ENCODE data around the gene RAET1G. TPM values are rescaled to one million over a fixed set of nuclear protein-coding genes. Genes with fewer than 3 reads are reported as not detected.

The RAET1G gene
- total and polyA plus RNA-seq, 2 donors (not counting 3 experiments of a cell fraction or from before 2014, with no cell fraction given), result 1.6 to 2.1 TPM

DNA sequence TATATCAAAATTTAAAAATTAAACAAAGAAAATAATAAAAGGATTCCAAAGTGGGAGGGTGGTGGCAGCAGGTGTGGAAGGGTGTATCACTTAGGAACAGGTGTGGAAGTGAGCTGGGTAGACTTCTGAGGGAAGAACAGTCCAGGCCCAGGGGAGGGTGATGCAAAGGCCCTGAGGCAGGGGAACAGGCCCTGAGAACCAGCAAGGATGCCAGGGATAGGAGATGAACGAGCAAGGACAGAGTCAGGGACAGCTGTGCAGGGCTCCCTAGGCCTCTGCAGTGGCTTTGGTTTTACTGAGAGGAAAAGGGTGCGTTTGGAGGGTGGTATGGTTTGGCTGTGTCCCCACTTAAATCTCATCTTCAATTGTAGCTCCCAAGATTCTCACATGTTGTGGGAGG, 15.6 kb downstream of the RAET1G start:
- H3K4me2 ChIP-seq (ENCODE audit: insufficient read depth, low read length), result no peak overlapping the region
- no peaks in the 10 kb centered on the region for H3K79me2 ChIP-seq (ENCODE audit: control insufficient read depth, insufficient read depth, low read length)
- no peak overlapping the region for H3K4me3 ChIP-seq (replicated peaks in 1 of 3; ENCODE audit: insufficient read depth in 1 of 3, low read depth in 1 of 3, low read length in 3 of 3)
- intact Hi-C loops (cut with micrococcal nuclease) (no loop called here), dilution Hi-C loops (cut with MboI; ENCODE audit: extremely low pct_ligation_motif_present, low sequenced_read_pairs) (no loop called here)
- no peak for FAIRE-seq
- no peaks in the 10 kb centered on the region for H3K9me3 ChIP-seq (replicated peaks; ENCODE audit: control insufficient read depth, insufficient read depth, low read length)
- H3K27ac ChIP-seq (ENCODE audit: insufficient read depth, low read depth, low read length), result no peak overlapping the region
- H4K20me1 ChIP-seq (replicated peaks; ENCODE audit: control insufficient read depth, extremely low read depth, insufficient read depth, low read length), result no peaks in the 10 kb centered on the region
- H2AFZ ChIP-seq (ENCODE audit: low read depth, low read length), result no peak overlapping the region
- no peak overlapping the region for H3K9ac ChIP-seq (replicated peaks; ENCODE audit: extremely low read depth, insufficient read depth, low read length)
- peaks cover 3 to 13% of the 10 kb centered on the region in 2 experiments for H3K27me3 ChIP-seq (ENCODE audit: control insufficient read depth in 2 of 2, insufficient read depth in 2 of 2, low read length in 2 of 2)
- H3K4me1 ChIP-seq (ENCODE audit: control insufficient read depth, extremely low read depth, insufficient read depth, low read length), result no peaks in the 10 kb centered on the region
- no peaks in the 10 kb centered on the region for H3K36me3 ChIP-seq (ENCODE audit: control insufficient read depth in 2 of 2, extremely low read depth in 1 of 2, insufficient read depth in 2 of 2, low read length in 2 of 2)
- POLR2A ChIA-PET, result no interaction called here
- TF ChIP-seq, protein P1, sequence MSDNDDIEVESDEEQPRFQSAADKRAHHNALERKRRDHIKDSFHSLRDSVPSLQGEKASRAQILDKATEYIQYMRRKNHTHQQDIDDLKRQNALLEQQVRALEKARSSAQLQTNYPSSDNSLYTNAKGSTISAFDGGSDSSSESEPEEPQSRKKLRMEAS (IDR thresholded peaks at IDR 0.05; ENCODE audit: insufficient read depth, insufficient read length), result no peak
- TF ChIP-seq MYC (IDR thresholded peaks at IDR 0.05; ENCODE audit: low read depth, low read length) (no peak), JUN (IDR thresholded peaks at IDR 0.05; ENCODE audit: borderline replicate concordance, insufficient read depth, insufficient read length, low read depth) (no peak), EZH2 (IDR thresholded peaks at IDR 0.05; ENCODE audit: borderline replicate concordance, low read depth, low read length, severe bottlenecking) (no peak), POLR2AphosphoS5 (IDR thresholded peaks at IDR 0.05; ENCODE audit: insufficient read depth, low read depth, low read length) (no peak), POLR2A (IDR thresholded peaks at IDR 0.05; ENCODE audit: low read depth, low read length) (no peak), GATA2 (IDR thresholded peaks at IDR 0.05; ENCODE audit: insufficient read depth, insufficient read length, low read depth, low read length) (no peak), FOS (IDR thresholded peaks at IDR 0.05; ENCODE audit: borderline replicate concordance, insufficient read depth, low read length) (no peak)
- TF ChIP-seq, protein P2, sequence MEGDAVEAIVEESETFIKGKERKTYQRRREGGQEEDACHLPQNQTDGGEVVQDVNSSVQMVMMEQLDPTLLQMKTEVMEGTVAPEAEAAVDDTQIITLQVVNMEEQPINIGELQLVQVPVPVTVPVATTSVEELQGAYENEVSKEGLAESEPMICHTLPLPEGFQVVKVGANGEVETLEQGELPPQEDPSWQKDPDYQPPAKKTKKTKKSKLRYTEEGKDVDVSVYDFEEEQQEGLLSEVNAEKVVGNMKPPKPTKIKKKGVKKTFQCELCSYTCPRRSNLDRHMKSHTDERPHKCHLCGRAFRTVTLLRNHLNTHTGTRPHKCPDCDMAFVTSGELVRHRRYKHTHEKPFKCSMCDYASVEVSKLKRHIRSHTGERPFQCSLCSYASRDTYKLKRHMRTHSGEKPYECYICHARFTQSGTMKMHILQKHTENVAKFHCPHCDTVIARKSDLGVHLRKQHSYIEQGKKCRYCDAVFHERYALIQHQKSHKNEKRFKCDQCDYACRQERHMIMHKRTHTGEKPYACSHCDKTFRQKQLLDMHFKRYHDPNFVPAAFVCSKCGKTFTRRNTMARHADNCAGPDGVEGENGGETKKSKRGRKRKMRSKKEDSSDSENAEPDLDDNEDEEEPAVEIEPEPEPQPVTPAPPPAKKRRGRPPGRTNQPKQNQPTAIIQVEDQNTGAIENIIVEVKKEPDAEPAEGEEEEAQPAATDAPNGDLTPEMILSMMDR (IDR thresholded peaks at IDR 0.05; ENCODE audit: extremely low read depth in 1 of 2, insufficient read depth in 1 of 2, low read depth in 1 of 2, low read length in 2 of 2), result no peak
- H3K9me1 ChIP-seq (replicated peaks; ENCODE audit: control insufficient read depth, extremely low read depth, insufficient read depth, low read length), result no peaks in the 10 kb centered on the region
- BruUV-seq (replicated peaks), result no TSS peak
- CTCF ChIA-PET, result no interaction called here
- no peak for DNase-seq (ENCODE audit: low read depth, low spot score)

Measured in endothelial cell of umbilical vein (primary cell).